HEK293 (cell line): ENCODE measurements around the gene ZFAND3.

ENCODE experiments used
- CTCF ChIA-PET: fragments of 350-600 bp; formaldehyde crosslinking; extraction: SDS; loops from one replicate; lab custom pipeline; 2021; ENCODE audit warnings: antibody characterized with exemption; lab: Yijun Ruan, JAX
- POLR2A ChIA-PET: fragments of 300-600 bp; formaldehyde crosslinking; extraction: SDS; loops from one replicate; lab custom pipeline; 2020; ENCODE audit warnings: antibody characterized with exemption, inconsistent platforms; lab: Yijun Ruan, JAX
- H3K27ac ChIP-seq: fragments of 200-500 bp; sonication (Bioruptor generic); 2 replicates; pipeline ENCODE4 v1.5.1; 2014; ENCODE audit warnings: low read depth, low read length, control low read depth, inconsistent platforms; ENCODE audit errors: extremely low read depth
- H3K36me3 ChIP-seq, 2 experiments: fragments of 200-500 bp in 1 of 2; sonication (Bioruptor generic) in 1 of 2; 1 replicate in 1 of 2; 2 replicates in 1 of 2; pipeline ENCODE4 v1.5.1; 2014 to 2017; ENCODE audit warnings: inconsistent platforms in 2 of 2, low read length in 2 of 2; ENCODE audit not compliant: control insufficient read depth in 2 of 2, insufficient read depth in 1 of 2
- H3K4me1 ChIP-seq: fragments of 200-500 bp; sonication (Bioruptor generic); 2 replicates; pipeline ENCODE4 v1.5.1; 2014; ENCODE audit warnings: mild to moderate bottlenecking, low read length, inconsistent platforms; ENCODE audit not compliant: control insufficient read depth, insufficient read depth
- H3K4me3 ChIP-seq: 2 replicates; pipeline ENCODE4 v1.5.1; 2011; ENCODE audit warnings: low read depth, mild to moderate bottlenecking, control low read depth, low read length, moderate library complexity
- H3K9me3 ChIP-seq: fragments of 200-500 bp; sonication (Bioruptor generic); 2 replicates; pipeline ENCODE4 v1.5.1; 2014; ENCODE audit warnings: low read depth, low read length, inconsistent platforms; ENCODE audit not compliant: control insufficient read depth, insufficient read depth
- GLI4 ChIP-seq: fragments of 450-650 bp; formaldehyde crosslinking; IDR thresholded peaks from 2 replicates; pipeline ENCODE4 v1.5.1; 2016; ENCODE audit warnings: missing biosample characterization, missing genetic modification characterization
- GLIS1 ChIP-seq: fragments of 450-650 bp; formaldehyde crosslinking; IDR thresholded peaks from 2 replicates; pipeline ENCODE4 v1.5.1; 2016; ENCODE audit warnings: missing biosample characterization, missing genetic modification characterization
- KLF16 ChIP-seq: fragments of 450-650 bp; formaldehyde crosslinking; IDR thresholded peaks from 2 replicates; pipeline ENCODE4 v1.5.1; 2017; ENCODE audit warnings: missing biosample characterization, missing genetic modification characterization
- SCRT2 ChIP-seq: fragments of 450-650 bp; formaldehyde crosslinking; IDR thresholded peaks from 2 replicates; pipeline ENCODE4 v1.5.1; 2016; ENCODE audit warnings: missing biosample characterization, missing genetic modification characterization
- TRIM28 ChIP-seq: IDR thresholded peaks from 2 replicates; pipeline ENCODE4 v1.6.1; 2011; ENCODE audit warnings: low read length, control low read depth, borderline replicate concordance
- ZNF112 ChIP-seq: fragments of 450-650 bp; formaldehyde crosslinking; IDR thresholded peaks from 2 replicates; pipeline ENCODE4 v1.5.0; 2017; ENCODE audit warnings: missing biosample characterization, missing genetic modification characterization
- ZNF155 ChIP-seq: fragments of 450-650 bp; formaldehyde crosslinking; IDR thresholded peaks from 2 replicates; pipeline ENCODE4 v1.5.1; 2016; ENCODE audit warnings: missing biosample characterization, missing genetic modification characterization
- ZNF449 ChIP-seq: fragments of 450-650 bp; formaldehyde crosslinking; IDR thresholded peaks from 2 replicates; pipeline ENCODE4 v1.5.1; 2017; ENCODE audit warnings: missing biosample characterization, mild to moderate bottlenecking, missing genetic modification characterization, moderate library complexity
- ZNF621 ChIP-seq: fragments of 450-650 bp; formaldehyde crosslinking; IDR thresholded peaks from 2 replicates; pipeline ENCODE4 v1.5.1; 2017; ENCODE audit warnings: missing biosample characterization, missing genetic modification characterization
- ZNF776 ChIP-seq: fragments of 450-650 bp; formaldehyde crosslinking; IDR thresholded peaks from 2 replicates; pipeline ENCODE4 v1.5.0; 2017; ENCODE audit warnings: missing biosample characterization, missing genetic modification characterization, borderline replicate concordance
- TF ChIP-seq, protein P1 (sequence below): fragments of 450-650 bp; formaldehyde crosslinking; IDR thresholded peaks from 2 replicates; pipeline ENCODE4 v1.5.1; 2016; ENCODE audit warnings: missing biosample characterization, missing genetic modification characterization
- TF ChIP-seq, protein P2 (sequence below): fragments of 450-650 bp; formaldehyde crosslinking; IDR thresholded peaks from 2 replicates; pipeline ENCODE4 v1.5.1; 2016; ENCODE audit warnings: missing biosample characterization, missing genetic modification characterization
- TF ChIP-seq, protein P3 (sequence below): fragments of 450-650 bp; formaldehyde crosslinking; IDR thresholded peaks from 2 replicates; pipeline ENCODE4 v1.5.1; 2017; ENCODE audit warnings: missing biosample characterization, missing genetic modification characterization

ZFAND3 gene

DNA sequence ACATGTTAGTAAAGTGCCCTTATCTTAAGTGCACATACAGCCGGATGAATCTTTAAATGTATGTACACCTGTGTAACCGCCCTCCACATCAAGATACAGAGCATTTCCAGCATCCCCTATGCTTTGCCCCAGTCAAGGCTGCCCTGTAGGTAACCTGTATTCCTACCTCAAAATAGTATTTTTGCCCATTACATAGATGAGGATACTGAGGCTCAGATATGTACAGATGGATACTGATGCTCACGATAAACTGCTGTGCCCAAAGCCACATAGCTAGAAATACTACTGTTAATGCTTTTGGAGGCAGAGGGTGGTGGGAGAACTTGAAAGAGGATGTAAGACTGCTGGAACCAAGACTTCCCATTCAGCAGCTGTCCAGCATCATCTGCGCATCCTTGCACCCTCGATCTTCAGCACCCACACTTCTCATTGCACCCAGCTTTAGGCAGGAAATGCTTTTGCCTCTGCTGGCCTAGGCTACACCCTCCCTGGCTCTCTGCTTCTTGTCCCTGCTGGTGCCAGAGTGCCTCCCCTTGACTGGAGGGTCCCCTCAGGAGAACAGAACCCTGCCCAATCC, 27.0 kb upstream of the ZFAND3 start:
- TF ChIP-seq ZNF449 (tag by site-specific recombination): no peak
- TF ChIP-seq, protein P1, sequence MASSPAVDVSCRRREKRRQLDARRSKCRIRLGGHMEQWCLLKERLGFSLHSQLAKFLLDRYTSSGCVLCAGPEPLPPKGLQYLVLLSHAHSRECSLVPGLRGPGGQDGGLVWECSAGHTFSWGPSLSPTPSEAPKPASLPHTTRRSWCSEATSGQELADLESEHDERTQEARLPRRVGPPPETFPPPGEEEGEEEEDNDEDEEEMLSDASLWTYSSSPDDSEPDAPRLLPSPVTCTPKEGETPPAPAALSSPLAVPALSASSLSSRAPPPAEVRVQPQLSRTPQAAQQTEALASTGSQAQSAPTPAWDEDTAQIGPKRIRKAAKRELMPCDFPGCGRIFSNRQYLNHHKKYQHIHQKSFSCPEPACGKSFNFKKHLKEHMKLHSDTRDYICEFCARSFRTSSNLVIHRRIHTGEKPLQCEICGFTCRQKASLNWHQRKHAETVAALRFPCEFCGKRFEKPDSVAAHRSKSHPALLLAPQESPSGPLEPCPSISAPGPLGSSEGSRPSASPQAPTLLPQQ: no peak
- no peak for TF ChIP-seq GLI4 (tag by site-specific recombination)
- TF ChIP-seq KLF16 (tag by site-specific recombination): no peak
- TF ChIP-seq ZNF776 (tag by site-specific recombination): no peak
- TF ChIP-seq ZNF112 (tag by site-specific recombination): no peak
- TF ChIP-seq, protein P2, sequence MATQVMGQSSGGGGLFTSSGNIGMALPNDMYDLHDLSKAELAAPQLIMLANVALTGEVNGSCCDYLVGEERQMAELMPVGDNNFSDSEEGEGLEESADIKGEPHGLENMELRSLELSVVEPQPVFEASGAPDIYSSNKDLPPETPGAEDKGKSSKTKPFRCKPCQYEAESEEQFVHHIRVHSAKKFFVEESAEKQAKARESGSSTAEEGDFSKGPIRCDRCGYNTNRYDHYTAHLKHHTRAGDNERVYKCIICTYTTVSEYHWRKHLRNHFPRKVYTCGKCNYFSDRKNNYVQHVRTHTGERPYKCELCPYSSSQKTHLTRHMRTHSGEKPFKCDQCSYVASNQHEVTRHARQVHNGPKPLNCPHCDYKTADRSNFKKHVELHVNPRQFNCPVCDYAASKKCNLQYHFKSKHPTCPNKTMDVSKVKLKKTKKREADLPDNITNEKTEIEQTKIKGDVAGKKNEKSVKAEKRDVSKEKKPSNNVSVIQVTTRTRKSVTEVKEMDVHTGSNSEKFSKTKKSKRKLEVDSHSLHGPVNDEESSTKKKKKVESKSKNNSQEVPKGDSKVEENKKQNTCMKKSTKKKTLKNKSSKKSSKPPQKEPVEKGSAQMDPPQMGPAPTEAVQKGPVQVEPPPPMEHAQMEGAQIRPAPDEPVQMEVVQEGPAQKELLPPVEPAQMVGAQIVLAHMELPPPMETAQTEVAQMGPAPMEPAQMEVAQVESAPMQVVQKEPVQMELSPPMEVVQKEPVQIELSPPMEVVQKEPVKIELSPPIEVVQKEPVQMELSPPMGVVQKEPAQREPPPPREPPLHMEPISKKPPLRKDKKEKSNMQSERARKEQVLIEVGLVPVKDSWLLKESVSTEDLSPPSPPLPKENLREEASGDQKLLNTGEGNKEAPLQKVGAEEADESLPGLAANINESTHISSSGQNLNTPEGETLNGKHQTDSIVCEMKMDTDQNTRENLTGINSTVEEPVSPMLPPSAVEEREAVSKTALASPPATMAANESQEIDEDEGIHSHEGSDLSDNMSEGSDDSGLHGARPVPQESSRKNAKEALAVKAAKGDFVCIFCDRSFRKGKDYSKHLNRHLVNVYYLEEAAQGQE (tag by site-specific recombination): peak; percentile 76
- Histone ChIP-seq H3K36me3 (no peaks in the 10 kb centered on the region), H3K4me1 (peaks cover 5% of the 10 kb centered on the region; the same call in 1 of the 2 replicates), H3K4me3 (no peak overlapping the region), H3K27ac (no peak overlapping the region), H3K9me3 (no peaks in the 10 kb centered on the region)
- CTCF ChIA-PET: interaction anchor here (0.6 to 2.2 kb wide), 9 partner anchors 26 to 752 kb away, joined by 3 to 12 read pairs (median 3); no protein-coding TSS in a partner anchor
- POLR2A ChIA-PET: interaction anchor here (0.6 to 0.7 kb wide), 2 partner anchors 100 to 163 kb away, joined by 4 to 9 read pairs; no protein-coding TSS in a partner anchor

- ChIA-PET POLR2A (no interaction called here), CTCF (interaction anchor here (0.6 to 2.2 kb wide), 4 partner anchors 26 to 752 kb away, joined by 3 to 8 read pairs (median 4); no protein-coding TSS in a partner anchor)
- Histone ChIP-seq H3K27ac (no peak overlapping the region), H3K4me1 (peaks cover 5% of the 10 kb centered on the region; the same call in 1 of the 2 replicates), H3K36me3 (no peaks in the 10 kb centered on the region), H3K9me3 (no peaks in the 10 kb centered on the region), H3K4me3 (no peak overlapping the region)
- TF ChIP-seq GLIS1 (tag by site-specific recombination): peak; percentile 70
- TF ChIP-seq TRIM28: no peak
- TF ChIP-seq SCRT2 (tag by site-specific recombination): peak; percentile 78
These were observed 26.5 kb upstream of the ZFAND3 start for GRCh38 chr6:37793067-37793466.

DNA sequence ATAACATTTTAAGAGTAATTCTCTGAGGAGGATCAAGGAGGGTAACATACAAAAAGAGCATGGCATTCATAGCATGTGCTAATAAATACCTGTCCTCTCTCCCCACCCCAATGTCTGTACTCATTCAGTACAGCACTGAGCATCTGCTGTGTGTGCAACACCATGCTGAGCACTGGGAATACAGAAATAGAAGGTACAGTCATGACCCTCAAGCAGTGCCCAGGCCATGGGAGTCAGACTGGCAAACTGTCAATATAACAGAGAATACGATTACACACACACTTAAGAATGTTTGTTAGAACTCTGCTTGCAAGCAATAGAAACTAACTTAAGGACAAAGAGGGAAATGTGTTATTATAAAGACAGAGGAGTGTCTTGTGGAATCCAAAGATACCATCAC, 24.7 kb upstream of the ZFAND3 start:
- no peaks in the 10 kb centered on the region for H3K36me3 ChIP-seq
- H3K4me1 ChIP-seq: peaks cover 5% of the 10 kb centered on the region; the same call in 1 of the 2 replicates
- H3K27ac ChIP-seq: no peak overlapping the region
- H3K4me3 ChIP-seq: no peak overlapping the region
- ChIA-PET POLR2A (interaction anchor here (0.6 to 1.2 kb wide), 3 partner anchors 11 to 25 kb away, joined by 3 to 5 read pairs (median 3); partner anchors contain the start of gene ZFAND3), CTCF (interaction anchor here (0.6 to 1.5 kb wide), 5 partner anchors 11 to 89 kb away, joined by 3 to 6 read pairs (median 4); no protein-coding TSS in a partner anchor)
- TF ChIP-seq ZNF621 (tag by site-specific recombination): no peak
- TF ChIP-seq ZNF155 (tag by site-specific recombination): no peak
- TF ChIP-seq, protein P3, sequence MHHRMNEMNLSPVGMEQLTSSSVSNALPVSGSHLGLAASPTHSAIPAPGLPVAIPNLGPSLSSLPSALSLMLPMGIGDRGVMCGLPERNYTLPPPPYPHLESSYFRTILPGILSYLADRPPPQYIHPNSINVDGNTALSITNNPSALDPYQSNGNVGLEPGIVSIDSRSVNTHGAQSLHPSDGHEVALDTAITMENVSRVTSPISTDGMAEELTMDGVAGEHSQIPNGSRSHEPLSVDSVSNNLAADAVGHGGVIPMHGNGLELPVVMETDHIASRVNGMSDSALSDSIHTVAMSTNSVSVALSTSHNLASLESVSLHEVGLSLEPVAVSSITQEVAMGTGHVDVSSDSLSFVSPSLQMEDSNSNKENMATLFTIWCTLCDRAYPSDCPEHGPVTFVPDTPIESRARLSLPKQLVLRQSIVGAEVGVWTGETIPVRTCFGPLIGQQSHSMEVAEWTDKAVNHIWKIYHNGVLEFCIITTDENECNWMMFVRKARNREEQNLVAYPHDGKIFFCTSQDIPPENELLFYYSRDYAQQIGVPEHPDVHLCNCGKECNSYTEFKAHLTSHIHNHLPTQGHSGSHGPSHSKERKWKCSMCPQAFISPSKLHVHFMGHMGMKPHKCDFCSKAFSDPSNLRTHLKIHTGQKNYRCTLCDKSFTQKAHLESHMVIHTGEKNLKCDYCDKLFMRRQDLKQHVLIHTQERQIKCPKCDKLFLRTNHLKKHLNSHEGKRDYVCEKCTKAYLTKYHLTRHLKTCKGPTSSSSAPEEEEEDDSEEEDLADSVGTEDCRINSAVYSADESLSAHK (tag by site-specific recombination): no peak
- H3K9me3 ChIP-seq: no peaks in the 10 kb centered on the region
